RCC 7860 (cell line): Measurements from ENCODE around the gene MARCO.
"Not testable (repeated sequence)": the region's sequence is repeated elsewhere in the genome, so short reads cannot be mapped to it uniquely, and the experiment has no call there.

Source experiments
- DNase-seq: peaks from one replicate; pipeline ENCODE4 v3.0.0-alpha.2; 2015; ENCODE audit warnings: low spot score
- FAIRE-seq: peaks from 2 replicates; lab custom pipeline; 2012; peaks lifted over from hg19 to GRCh38; lab: Jason Lieb, UNC

Gene MARCO

GRCh38 chr2:118925476-118925875, 16.5 kb upstream of the MARCO start:
- DNase-seq = no peak
- FAIRE-seq = no peak

GRCh38 chr2:118925981-118926380, 16.0 kb upstream of the MARCO start:
- FAIRE-seq = no peak
- no peak for DNase-seq

DNA sequence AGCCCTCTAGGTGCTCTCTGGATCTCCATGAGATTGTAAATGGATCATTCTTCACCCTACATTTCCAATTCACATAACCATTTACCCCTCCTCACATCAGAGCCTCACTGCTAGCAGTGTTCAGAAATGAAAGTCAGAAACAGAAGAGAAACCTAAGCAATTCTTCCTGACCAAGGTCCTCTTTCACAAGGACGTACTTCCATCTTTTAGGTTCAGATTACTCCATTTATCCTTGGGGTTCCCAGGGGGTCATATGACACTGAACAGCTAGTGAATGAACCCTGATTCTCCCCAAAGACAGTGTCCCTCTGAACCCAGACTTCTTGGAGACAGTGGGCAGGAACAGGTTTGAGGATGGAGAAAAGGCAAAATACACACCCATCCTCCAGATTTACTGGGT, 12.9 kb upstream of the MARCO start:
- FAIRE-seq = no peak
- no peak for DNase-seq

DNA sequence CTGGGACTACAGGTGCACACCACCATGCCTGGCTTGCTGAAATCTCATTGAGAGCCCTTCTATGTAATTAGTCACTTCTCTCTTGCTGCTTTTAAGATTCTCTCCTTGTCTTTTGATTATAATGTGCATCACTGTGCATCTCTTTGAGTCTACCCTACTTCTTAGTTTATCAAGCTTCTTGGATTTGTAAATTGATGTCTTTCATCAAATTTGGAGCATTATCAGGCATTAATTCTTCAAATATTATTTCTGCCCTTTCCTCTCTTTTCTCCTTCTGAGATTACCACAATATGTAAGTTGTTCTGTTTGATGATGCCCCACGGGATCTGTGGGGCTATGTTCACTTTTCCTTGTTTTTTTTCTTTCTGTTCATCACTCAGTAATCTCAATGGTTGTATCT, 9.0 kb upstream of the MARCO start:
- DNase-seq = no peak
- no peak for FAIRE-seq

DNA sequence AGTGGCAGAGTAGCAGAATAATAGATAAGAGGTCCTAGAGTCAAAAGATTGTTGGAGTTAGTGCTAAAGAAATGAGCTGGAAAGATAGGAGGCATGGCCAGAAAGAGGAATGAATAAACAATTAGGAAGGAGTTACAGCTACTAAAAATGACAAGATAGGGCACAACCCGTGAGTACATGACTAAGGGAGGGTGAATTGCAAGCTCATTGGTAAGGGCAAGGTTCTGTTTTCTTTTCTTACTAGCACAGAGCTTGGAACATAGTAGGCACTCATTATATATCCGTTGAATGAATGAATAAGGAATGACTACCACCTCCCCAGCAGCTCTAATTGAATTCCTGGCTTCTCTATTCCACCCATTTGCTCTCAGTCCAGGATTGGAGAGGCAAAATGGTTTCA, 5.7 kb upstream of the MARCO start:
- DNase-seq = no peak
- FAIRE-seq = no peak

DNA sequence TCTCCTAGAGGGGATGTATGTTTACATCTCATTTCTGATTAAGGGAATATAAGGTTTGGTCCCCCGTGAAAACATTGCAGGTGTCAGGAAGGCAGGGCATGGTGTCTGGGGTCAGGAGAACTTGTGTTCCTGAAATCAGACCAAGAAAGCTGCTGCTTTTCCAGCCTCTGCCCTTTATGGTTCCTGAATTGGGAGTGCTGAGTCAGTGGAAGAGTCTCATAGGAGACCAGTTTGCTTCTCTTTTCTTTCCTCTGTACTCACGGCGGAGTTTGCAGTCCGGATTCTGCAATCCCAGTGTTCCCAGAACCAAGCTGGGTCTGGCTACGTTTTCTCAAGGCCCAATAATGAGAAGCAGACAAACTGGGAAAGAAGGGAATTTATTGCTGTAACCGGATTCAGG, 5.1 kb upstream of the MARCO start:
- DNase-seq (no peak), FAIRE-seq (no peak)

GRCh38 chr2:118937817-118938216, 4.2 kb upstream of the MARCO start:
- no peak for FAIRE-seq
- DNase-seq = no peak

DNA sequence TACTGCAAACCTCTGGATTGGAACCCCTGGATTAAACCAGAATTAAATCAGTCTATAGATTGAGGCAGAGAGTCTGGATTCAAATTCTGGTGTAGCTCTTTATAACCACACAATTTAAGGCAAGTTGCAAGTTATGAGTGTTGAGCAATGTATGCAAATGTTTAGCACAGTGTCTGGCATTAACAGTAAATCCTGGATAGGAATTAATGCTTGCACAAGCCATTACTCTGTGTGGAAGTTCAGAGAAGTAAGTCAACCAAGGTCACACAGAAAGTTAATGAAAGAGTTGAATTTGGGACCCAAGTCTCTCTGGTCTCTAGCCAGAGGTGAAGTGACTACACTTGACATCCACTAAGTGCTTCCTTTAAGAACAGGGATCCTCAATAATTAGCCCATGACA, 2.0 kb upstream of the MARCO start:
- DNase-seq = no peak

GRCh38 chr2:118940486-118941120, 1.4 kb upstream of the MARCO start:
- DNase-seq (no peak), FAIRE-seq (no peak)

More for the DNA sequence above, 2.0 kb upstream of the MARCO start:
- FAIRE-seq = no peak

DNA sequence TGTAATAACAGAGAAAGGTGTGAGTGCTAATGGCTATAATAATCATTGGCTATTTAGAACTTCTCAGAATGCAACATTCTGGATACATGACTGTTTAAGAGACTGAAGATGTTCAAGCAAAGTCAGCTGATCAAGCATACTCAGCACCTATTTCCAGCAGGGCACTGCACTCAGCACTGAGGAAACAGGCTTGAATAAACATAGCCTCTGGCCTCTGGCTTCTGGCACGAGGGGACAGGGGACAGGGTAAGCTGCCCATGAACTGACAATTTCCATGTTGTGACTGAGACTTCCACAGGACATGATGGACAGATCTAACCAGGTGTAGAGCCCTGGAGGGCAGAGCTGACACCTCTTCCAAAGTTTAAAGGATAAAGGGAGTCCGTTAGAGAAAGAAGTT, 1.3 kb downstream of the MARCO start:
- no peak for DNase-seq
- no peak for FAIRE-seq

DNA sequence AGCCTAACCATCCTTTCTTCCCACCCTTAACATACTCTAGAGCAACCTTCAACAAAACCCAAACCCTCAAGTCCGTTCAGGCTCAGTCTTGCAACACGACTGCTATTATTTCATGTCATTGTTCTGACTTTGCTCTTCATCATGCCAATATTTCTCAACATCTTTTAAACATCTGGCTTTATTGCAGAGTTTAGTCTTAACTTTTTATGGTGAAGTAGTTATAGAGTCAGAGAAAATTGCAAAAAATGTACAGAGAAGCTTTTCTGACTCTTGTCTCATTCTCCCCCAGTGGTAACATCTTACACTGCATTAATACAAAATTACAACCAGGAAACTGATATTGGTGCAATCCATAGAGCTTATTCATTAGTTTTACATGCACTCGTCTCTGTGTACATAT, 3.9 kb downstream of the MARCO start:
- FAIRE-seq = no peak
- no peak for DNase-seq

DNA sequence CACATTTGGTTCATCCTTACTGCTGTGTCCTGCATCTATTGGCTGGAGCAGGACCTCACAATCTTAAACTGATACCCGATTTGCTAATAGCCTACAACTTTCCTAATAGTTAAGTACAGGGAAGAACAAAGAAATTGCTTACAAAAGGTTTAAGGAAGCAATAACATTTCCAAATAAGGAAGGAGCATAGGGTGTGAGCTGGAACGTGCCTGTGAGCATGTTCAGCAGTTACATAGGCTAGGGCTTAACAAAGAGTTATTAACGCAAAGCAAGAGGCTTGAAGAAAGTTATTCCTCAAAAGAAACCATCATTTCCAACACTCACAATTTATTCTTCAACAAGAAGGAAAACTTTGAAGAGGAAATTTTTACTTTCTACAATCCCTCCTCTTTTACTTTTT, 6.3 kb downstream of the MARCO start:
- not testable (repeated sequence) for DNase-seq, FAIRE-seq

- no peak for FAIRE-seq
- no peak for DNase-seq
Measured at GRCh38 chr2:118954297-118955060, 12.5 kb downstream of the MARCO start.

GRCh38 chr2:118965737-118966136, 23.7 kb downstream of the MARCO start:
- FAIRE-seq (no peak), DNase-seq (no peak)

GRCh38 chr2:118967124-118967880, 25.3 kb downstream of the MARCO start:
- FAIRE-seq (no peak), DNase-seq (no peak)

DNA sequence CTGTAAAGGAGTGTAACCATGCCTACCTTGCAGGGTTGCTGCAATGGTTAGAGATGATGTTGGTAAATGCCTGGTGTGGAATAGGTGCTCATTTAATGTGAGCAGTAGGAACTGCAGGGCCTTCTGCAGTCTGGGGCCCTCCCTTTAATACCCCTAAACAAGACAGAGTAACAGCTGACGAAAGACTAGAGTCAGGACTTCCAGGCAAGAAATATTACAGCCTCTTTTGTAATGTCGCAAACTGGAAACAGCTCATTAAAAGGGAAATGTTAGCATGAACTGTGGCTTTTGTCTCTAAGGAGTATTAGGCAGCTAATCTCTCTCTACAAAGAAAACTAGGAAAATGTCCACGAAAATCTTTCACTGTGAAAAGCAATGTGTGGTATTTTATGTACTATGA, 26.0 kb downstream of the MARCO start:
- FAIRE-seq (no peak), DNase-seq (no peak)

DNA sequence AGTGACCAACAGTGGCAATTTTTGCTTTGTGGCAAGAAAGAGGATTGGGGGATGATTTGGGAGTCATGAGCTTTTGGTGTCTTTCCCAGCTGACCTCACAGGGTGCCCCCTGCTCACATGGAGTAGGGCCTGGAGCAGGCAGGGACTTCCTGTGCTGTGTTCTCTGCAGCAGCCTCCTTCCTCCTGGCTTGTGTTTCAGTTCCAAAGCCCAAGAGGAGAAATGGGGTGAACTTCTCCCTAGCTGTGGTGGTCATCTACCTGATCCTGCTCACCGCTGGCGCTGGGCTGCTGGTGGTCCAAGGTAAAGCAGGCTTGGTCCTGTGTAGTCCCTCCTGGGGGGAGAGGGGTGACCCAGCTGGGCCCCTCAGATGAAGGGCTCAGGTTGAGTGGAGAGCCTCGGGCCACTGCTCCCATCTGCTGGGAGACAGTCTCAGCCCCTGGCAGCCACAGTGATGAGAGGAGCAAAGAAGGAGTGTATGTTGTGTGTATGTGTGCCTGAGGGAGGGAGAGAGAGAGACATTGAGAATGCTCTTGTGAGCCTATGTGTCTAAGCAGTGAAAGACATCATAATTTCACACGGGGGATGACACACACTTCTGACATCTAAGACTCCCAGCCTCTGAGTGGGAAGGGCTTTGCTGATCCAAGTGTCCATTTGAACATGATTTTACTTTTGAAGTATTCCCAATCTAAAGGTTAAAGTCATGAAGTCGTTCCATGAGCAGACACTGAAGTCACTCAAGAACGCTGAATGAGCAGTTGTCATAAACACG, 27.2 kb downstream of the MARCO start:
- no peak for DNase-seq
- FAIRE-seq = no peak

DNA sequence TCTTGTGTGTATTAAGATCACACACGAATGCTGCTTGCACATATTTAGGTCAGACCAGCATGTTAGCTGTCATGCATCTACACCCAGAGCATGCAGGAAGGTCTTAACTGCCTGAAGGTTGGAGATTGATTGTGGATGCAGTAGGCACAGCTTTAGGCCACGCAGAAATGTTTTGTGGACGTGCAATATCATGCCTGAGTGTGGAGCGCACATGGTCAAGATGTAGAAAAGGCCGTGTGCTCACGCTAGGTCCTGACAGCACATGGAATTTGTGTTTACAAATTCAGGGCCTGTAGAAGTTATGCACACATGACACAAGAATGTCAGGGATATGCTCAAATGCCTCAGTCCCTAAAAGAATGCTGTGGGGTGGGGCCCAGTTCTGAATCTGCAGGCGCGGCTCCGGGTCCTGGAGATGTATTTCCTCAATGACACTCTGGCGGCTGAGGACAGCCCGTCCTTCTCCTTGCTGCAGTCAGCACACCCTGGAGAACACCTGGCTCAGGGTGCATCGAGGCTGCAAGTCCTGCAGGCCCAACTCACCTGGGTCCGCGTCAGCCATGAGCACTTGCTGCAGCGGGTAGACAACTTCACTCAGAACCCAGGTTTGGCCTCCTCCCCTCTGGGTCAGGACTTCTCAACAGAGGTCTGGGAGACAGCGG, 27.9 kb downstream of the MARCO start:
- DNase-seq = no peak
- no peak for FAIRE-seq

- no peak for FAIRE-seq
- no peak for DNase-seq
Measured at GRCh38 chr2:118970396-118971135, 28.6 kb downstream of the MARCO start.
